Colonic mucosa (tissue), 4 donors: ENCODE data around the gene CORO2B. TPM values are rescaled to one million over a fixed set of nuclear protein-coding genes. Genes with fewer than 3 reads are reported as not detected.
"Not testable (repeated sequence)": the region's sequence is repeated elsewhere in the genome, so short reads cannot be mapped to it uniquely, and the experiment has no call there.

Source experiments
- DNase-seq: peaks from one replicate; pipeline ENCODE4 v3.0.0-alpha.2; 2020
- H3K27ac ChIP-seq: fragments of 200-600 bp; one replicate; pipeline ENCODE4 v1.8.0; 2021
- H3K27me3 ChIP-seq: fragments of 200-600 bp; one replicate; pipeline ENCODE4 v1.8.0; 2021
- H3K36me3 ChIP-seq: fragments of 200-600 bp; one replicate; pipeline ENCODE4 v1.8.0; 2021
- H3K4me1 ChIP-seq: fragments of 200-600 bp; one replicate; pipeline ENCODE4 v1.8.0; 2021; ENCODE audit warnings: mild to moderate bottlenecking
- H3K4me3 ChIP-seq: fragments of 200-600 bp; one replicate; pipeline ENCODE4 v1.8.0; 2021
- H3K9ac ChIP-seq, 2 donors: one replicate each; pipeline ENCODE4 v1.7.0; 2013; ENCODE audit warnings: control low read depth in 2 of 2, low read depth in 2 of 2, low read length in 2 of 2
- H3K9me3 ChIP-seq: fragments of 200-600 bp; one replicate; pipeline ENCODE4 v1.8.0; 2021
- CTCF ChIP-seq: fragments of 200-600 bp; IDR thresholded peaks from one replicate; pipeline ENCODE4 v1.8.0; 2022; ENCODE audit warnings: antibody characterized with exemption, mild to moderate bottlenecking
- intact Hi-C: fragments of 100-400 bp; cut with DNase I; formaldehyde crosslinking; loops from one replicate; pipeline ENCODE4 v1.14.1; 2022
- total RNA-seq, 2 donors: library from RNA; stranded (reverse); fragmentation: NEBNext Ultra II Directional in 1 of 2; extraction: Animal tissue kit (Norgen Biotek cat#: 25700) in 1 of 2; gene quantifications; one replicate each; pipeline ENCODE4 v1.2.1, GENCODE V29; 2021
- donor health status: healthy.
- donor health status: DM: no; HTN: no; CAD: no.
- donor health status: DM: no; HTN: no; CAD: no.

The CORO2B gene
- total RNA-seq, 2 donors from 2014 or later = 0.77 to 1.2 TPM

- Histone ChIP-seq H3K4me1 (no peaks in the 10 kb centered on the region), H3K27ac (no peak overlapping the region), H3K9me3 (no peaks in the 10 kb centered on the region), H3K36me3 (no peaks in the 10 kb centered on the region), H3K4me3 (no peak overlapping the region), H3K27me3 (no peaks in the 10 kb centered on the region), H3K9ac (no peak overlapping the region)
- intact Hi-C loops = no loop called here
- no peak for DNase-seq
- TF ChIP-seq CTCF = no peak
These were observed 170.6 kb downstream of the CORO2B start for GRCh38 chr15:68749365-68749764.

GRCh38 chr15:68749793-68750192, 171.0 kb downstream of the CORO2B start:
- H3K9ac ChIP-seq = no peak overlapping the region
- DNase-seq = no peak
- H3K27me3 ChIP-seq = no peaks in the 10 kb centered on the region
- TF ChIP-seq CTCF = no peak
- intact Hi-C loops = no loop called here
- no peaks in the 10 kb centered on the region for H3K36me3 ChIP-seq
- H3K4me3 ChIP-seq = no peak overlapping the region
- H3K27ac ChIP-seq = no peak overlapping the region
- no peaks in the 10 kb centered on the region for H3K9me3 ChIP-seq
- H3K4me1 ChIP-seq = no peaks in the 10 kb centered on the region

GRCh38 chr15:68751622-68752021, 172.8 kb downstream of the CORO2B start:
- no peaks in the 10 kb centered on the region for H3K4me1 ChIP-seq
- no peak overlapping the region for H3K27ac ChIP-seq
- no peaks in the 10 kb centered on the region for H3K9me3 ChIP-seq
- intact Hi-C loops = no loop called here
- no peak overlapping the region for H3K9ac ChIP-seq
- no peak for DNase-seq
- no peak overlapping the region for H3K4me3 ChIP-seq
- TF ChIP-seq CTCF = no peak
- H3K27me3 ChIP-seq = no peaks in the 10 kb centered on the region
- H3K36me3 ChIP-seq = no peaks in the 10 kb centered on the region

GRCh38 chr15:68755731-68756130, 176.9 kb downstream of the CORO2B start:
- H3K9me3 ChIP-seq = no peaks in the 10 kb centered on the region
- no peak for DNase-seq
- H3K36me3 ChIP-seq = no peaks in the 10 kb centered on the region

GRCh38 chr15:68759982-68760579, 181.3 kb downstream of the CORO2B start:
- H3K9ac ChIP-seq, H3K4me3 ChIP-seq, H3K27ac ChIP-seq, DNase-seq, H3K4me1 ChIP-seq, H3K27me3 ChIP-seq, H3K36me3 ChIP-seq, H3K9me3 ChIP-seq, intact Hi-C loops: not testable (repeated sequence)

More at GRCh38 chr15:68755731-68756130, 176.9 kb downstream of the CORO2B start:
- intact Hi-C loops = no loop called here
- Histone ChIP-seq H3K27me3 (no peaks in the 10 kb centered on the region), H3K27ac (no peak overlapping the region), H3K4me1 (no peaks in the 10 kb centered on the region), H3K4me3 (no peak overlapping the region), H3K9ac (no peak overlapping the region)
- no peak for TF ChIP-seq CTCF

- intact Hi-C loops = no loop called here
- no peak overlapping the region for H3K4me3 ChIP-seq
- H3K27me3 ChIP-seq = no peaks in the 10 kb centered on the region
- H3K27ac ChIP-seq = no peak overlapping the region
- TF ChIP-seq CTCF = no peak
- H3K4me1 ChIP-seq = no peaks in the 10 kb centered on the region
- H3K9me3 ChIP-seq = no peaks in the 10 kb centered on the region
- no peak for DNase-seq
- H3K36me3 ChIP-seq = no peaks in the 10 kb centered on the region
- no peak overlapping the region for H3K9ac ChIP-seq
These were observed 184.3 kb downstream of the CORO2B start for GRCh38 chr15:68763063-68763462.
